Hematopoietic multipotent progenitor cell treated with erythropoietin and hydrocortisone succinate and interleukin-3 and kit ligand, for 6 days (in vitro differentiated cells): ENCODE results near the gene C2CD4C.

Source experiments
- DNase-seq: peaks from one replicate; pipeline ENCODE4 v3.0.0-alpha.2; 2015

The C2CD4C gene

GRCh38 chr19:379796-380195, 29.2 kb downstream of the C2CD4C start:
- no peak for DNase-seq

- DNase-seq: no peak
These were observed 30.2 kb downstream of the C2CD4C start for GRCh38 chr19:378706-379105.

DNA sequence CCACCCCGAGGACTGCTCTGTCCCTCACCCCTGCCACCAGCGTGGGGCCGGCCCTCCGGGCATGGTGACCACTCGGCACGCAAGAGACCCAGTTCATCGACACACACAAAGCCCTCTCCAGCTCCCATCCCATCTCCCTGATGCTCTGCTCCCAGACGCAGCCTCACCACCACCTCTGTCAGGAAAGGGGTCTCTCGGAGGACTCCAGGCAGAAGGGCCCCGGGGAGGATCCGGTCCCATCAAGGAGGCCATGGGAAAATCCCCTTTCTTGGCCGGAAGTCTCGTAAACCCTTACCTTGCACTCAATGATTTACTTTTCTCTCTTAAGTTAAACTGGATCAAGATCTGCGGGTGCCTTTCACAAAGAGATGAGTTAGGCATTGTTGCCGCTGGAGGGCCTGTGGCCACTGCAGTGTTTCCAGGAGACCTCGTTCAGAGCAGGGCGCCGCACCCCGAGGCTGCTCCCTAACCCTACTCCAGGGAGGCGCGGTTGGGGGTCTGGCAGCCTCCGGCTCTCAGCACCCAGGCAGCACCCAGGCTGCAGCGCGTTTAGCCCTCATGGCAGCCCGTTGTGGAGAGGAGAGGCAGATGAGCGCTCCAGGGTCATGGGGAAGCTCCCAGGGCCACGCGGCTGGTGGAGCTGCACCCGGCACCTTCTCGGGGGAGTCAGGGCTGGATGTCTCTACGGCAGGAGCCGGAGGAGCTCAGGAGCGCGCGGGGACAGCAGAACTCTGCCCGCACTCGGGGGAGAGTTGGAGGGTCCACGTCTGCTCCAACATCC, 31.0 kb downstream of the C2CD4C start:
- no peak for DNase-seq

GRCh38 chr19:376111-376470, 32.9 kb downstream of the C2CD4C start:
- no peak for DNase-seq

GRCh38 chr19:375395-376110, 33.4 kb downstream of the C2CD4C start:
- no peak for DNase-seq

DNA sequence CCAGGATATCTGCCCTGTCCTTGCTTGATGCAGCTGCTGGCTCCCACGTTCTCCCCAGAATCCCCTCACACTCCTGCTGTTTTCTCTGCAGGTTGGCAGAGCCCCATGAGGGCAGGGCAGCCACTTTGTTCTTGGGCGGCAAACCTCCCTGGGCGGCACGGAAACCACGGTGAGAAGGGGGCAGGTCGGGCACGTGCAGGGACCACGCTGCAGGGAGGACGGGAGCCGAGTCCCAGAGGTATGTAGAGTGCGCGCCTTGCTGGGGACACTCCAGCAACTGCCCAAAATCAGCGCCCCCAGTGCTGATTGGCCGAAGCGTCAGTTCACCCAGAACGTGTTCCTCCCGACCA, 34.1 kb downstream of the C2CD4C start:
- DNase-seq: no peak

DNA sequence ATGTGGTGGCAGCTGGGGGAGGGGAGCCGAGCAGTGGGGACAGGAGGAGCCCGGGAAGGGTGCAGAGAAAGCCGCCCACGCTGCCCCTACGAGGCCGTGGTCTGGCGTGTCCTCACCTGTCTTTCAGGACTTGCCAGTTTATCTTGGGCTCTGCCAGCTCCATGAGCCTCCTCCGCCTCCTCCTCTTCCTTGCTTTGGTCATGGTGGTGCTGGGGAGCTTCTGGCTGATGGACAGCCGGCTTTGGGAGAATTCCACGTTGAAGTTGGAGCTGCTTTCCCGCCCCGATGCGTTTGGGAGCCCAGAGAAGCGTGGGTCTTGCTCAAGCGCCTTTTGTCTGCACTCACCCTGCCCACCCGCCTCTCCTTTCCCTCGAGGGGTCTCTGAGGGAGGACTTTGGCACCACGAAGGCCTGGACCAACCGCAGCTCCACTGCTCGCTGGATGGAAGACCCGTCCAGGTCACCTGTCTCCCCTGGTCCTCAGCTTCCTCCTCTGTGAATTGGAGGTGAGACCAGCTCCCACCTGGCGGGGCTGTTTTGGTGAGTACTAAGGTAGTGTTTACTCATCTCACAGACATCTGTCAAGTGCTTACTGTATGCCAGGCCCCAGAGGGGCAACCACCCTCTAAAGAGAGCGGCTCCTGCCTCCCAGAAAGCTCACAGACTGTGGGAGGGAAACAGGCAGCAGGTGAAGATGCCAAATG, 34.6 kb downstream of the C2CD4C start:
- no peak for DNase-seq

- DNase-seq: no peak
These were observed 35.4 kb downstream of the C2CD4C start for GRCh38 chr19:373391-374182.

GRCh38 chr19:372306-372890, 36.5 kb downstream of the C2CD4C start:
- no peak for DNase-seq

- no peak for DNase-seq
These were observed 37.3 kb downstream of the C2CD4C start for GRCh38 chr19:371501-372168.

GRCh38 chr19:370641-371330, 38.2 kb downstream of the C2CD4C start:
- DNase-seq: no peak

GRCh38 chr19:369876-370275, 39.1 kb downstream of the C2CD4C start:
- DNase-seq: no peak

GRCh38 chr19:369256-369655, 39.7 kb downstream of the C2CD4C start:
- DNase-seq: no peak

- DNase-seq: no peak
These were observed 40.3 kb downstream of the C2CD4C start for GRCh38 chr19:368630-369024.

DNA sequence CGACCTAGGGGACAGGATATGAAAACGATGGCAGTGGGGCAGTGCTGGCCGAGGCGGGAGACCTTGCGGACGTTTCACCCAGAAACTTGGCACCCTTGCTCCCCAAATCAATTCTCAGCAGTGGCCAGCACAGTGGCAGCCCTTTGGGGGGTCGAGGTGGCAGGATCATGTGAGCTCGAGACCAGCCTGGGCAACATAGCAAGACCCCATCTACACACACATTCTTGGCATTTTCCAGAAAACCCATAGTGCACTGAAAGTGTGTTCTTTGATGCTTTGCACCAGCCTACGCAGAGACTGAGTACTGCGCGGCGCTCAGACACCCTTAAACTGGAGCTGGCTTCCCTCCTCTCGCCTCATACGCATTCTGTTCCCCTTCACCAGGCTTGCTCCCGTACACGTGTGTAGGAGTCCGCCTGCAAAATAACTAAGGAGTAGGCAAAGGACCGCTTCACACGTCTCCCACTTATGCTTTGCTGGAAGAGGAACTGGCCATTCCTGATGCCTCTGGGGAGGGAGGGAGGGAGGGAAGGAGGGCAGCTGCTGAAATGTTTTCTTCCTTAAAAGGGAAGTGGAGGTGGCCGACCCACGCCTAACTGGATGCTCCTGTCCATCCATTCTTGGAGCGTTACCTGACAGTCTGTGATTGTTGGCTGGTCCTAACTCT, 40.9 kb downstream of the C2CD4C start:
- DNase-seq: no peak

GRCh38 chr19:367561-367960, 41.4 kb downstream of the C2CD4C start:
- DNase-seq: no peak

DNA sequence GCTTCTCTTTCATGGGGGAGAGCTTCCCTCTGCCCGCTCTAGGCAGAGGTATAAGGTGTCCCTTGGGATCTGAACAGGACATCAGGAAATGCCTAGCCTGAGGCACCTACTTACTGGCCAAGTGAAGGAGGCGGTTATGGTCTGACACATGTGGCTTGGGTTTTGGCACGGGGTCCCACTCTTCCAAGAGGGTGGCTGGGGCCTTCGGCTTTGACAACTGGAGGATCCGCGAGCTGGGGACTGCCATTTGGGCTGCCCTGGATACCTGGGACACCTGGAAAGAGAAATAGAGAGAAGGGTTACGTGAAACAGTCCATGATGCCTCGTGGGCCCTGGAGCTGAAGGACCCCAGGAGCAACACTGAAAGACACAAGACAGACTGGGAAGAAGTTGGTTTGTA, 42.0 kb downstream of the C2CD4C start:
- no peak for DNase-seq

DNA sequence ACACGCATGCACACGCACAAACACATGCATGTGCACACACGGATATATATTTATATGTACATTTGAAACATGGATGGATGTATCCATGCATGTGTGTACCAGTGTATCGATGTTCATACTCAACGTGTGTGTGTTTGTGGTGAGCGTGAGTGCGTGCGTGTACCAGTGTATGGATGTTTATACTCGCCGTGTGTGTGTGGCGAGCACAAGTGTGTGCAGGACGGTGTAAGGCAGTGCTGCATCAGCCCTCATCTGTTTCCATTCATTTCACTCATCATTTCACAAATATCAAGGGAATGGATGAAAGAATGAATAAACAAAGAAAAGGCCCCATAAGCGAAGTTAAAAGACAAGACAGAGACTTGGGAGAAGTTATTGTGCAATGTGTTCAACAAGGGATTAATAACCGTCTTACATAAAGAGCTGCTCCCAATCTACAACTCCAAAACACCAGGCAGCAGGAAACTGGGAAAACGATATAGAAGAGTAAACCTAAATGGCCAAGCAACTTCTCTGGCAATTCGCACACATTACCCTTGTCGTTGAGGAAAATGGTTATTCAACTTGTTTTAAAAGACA, 42.7 kb downstream of the C2CD4C start:
- no peak for DNase-seq

GRCh38 chr19:364496-365287, 44.3 kb downstream of the C2CD4C start:
- DNase-seq: no peak

- DNase-seq: no peak
These were observed 46.3 kb downstream of the C2CD4C start for GRCh38 chr19:362683-363082.
